Stimulated activated naive CD8-positive, alpha-beta T cell treated with anti-CD3 and anti-CD28 coated beads, Interleukin-15, amount 100 ng/mL, for 72 hours (primary cell): ENCODE results near the gene SCN2B.

Experiments used
- ATAC-seq: fragments of 150-1000 bp; cut with Tn5 transposase; 2 replicates; pipeline ENCODE4 v1.10.0; 2021; ENCODE audit warnings: mild to moderate bottlenecking, moderate library complexity
- DNase-seq, 2 donors: peaks; one replicate each; pipeline ENCODE4 v3.0.0; 2021 to 2022
- H3K27ac Mint-ChIP-seq, 2 donors: one replicate each; pipeline ENCODE4 v1.8.0; 2022; ENCODE audit warnings: mild to moderate bottlenecking in 2 of 2, mixed read lengths in 2 of 2, moderate library complexity in 2 of 2
- H3K27me3 Mint-ChIP-seq: one replicate; pipeline ENCODE4 v1.8.0; 2022; ENCODE audit warnings: mixed read lengths
- H3K4me1 Mint-ChIP-seq: one replicate; pipeline ENCODE4 v1.8.0; 2022; ENCODE audit warnings: mild to moderate bottlenecking, mixed read lengths
- H3K4me3 Mint-ChIP-seq, 2 donors: one replicate each; pipeline ENCODE4 v1.8.0; 2022; ENCODE audit warnings: mild to moderate bottlenecking in 2 of 2, mixed read lengths in 2 of 2, moderate library complexity in 1 of 2
- H3K9me3 Mint-ChIP-seq, 2 donors: one replicate each; pipeline ENCODE4 v1.8.0; 2022; ENCODE audit warnings: mixed read lengths in 2 of 2

SCN2B gene

DNA sequence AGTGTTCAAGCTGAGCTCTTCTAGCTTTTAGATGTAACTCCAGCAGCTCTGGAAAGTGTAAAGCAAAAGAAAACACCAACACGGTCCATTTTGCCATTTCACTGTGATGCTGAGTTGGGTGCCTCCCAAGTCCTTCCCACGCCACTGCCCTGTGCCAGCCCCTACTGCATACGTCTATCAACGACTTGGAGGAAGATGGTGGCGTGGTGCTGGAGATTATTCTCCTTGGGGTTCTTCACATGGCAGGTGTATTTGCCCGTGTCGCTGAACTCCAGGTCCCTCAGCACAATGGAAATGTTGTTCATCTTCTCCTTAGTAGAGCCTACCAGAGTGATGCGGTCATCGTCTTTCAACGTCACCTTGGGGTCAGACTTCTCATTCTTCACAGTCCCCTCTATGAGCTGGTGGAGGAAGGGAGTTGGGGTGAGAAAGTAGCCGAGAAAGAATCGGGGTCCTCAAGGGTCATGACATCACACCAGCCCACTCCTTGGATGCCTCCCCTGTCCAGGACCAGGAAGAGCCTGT is 32.7 kb downstream of the SCN2B start:
- no peak overlapping the region for H3K27ac Mint-ChIP-seq
- ATAC-seq (no peak), DNase-seq (no peak)
- H3K4me1 Mint-ChIP-seq: peaks cover 11% of the 10 kb centered on the region
- H3K9me3 Mint-ChIP-seq: no peaks in the 10 kb centered on the region
- H3K4me3 Mint-ChIP-seq: no peak overlapping the region
- peaks cover 78% of the 10 kb centered on the region for H3K27me3 Mint-ChIP-seq

GRCh38 chr11:118142809-118143208 is 33.6 kb downstream of the SCN2B start:
- no peaks in the 10 kb centered on the region for H3K9me3 Mint-ChIP-seq
- ATAC-seq: no peak
- H3K27me3 Mint-ChIP-seq: peaks cover 75% of the 10 kb centered on the region
- no peak for DNase-seq
- peak overlapping the region; percentile 42 to 58 for H3K4me3 Mint-ChIP-seq
- H3K4me1 Mint-ChIP-seq: peaks cover 11% of the 10 kb centered on the region
- H3K27ac Mint-ChIP-seq: peak overlapping the region in 1 of 2 donors; percentile 63

GRCh38 chr11:118142081-118142480 is 34.4 kb downstream of the SCN2B start:
- no peak overlapping the region for H3K27ac Mint-ChIP-seq
- H3K4me1 Mint-ChIP-seq: peaks cover 11% of the 10 kb centered on the region
- DNase-seq (no peak), ATAC-seq (no peak)
- no peak overlapping the region for H3K4me3 Mint-ChIP-seq
- peaks cover 72% of the 10 kb centered on the region for H3K27me3 Mint-ChIP-seq
- no peaks in the 10 kb centered on the region for H3K9me3 Mint-ChIP-seq

DNA sequence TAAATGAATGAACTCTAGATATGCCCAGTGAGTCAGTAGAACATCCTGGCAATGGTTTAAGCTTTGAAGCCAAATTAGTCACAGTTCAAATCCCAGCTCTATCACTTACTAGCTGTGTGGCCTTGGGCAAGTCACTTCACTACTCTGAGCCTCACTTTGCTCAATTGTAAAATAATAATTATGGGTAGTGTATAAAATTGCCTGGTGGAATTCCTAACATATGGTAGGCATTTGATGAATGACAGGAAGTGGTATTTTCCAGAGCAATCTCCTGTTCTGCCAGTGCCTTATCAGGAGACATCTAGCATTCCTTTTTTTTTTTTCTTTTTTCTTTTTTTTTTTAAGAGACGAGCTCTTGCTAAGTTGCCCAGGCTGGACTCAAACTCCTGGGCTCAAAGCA is 36.9 kb downstream of the SCN2B start:
- Mint-ChIP-seq H3K4me3 (no peak overlapping the region), H3K9me3 (no peaks in the 10 kb centered on the region), H3K27ac (no peak overlapping the region), H3K4me1 (peaks cover 6% of the 10 kb centered on the region), H3K27me3 (peaks cover 77% of the 10 kb centered on the region)
- DNase-seq (no peak), ATAC-seq (peak; percentile 55)

- no peak overlapping the region for H3K4me3 Mint-ChIP-seq
- ATAC-seq (no peak), DNase-seq (no peak)
- no peak overlapping the region for H3K27ac Mint-ChIP-seq
- H3K9me3 Mint-ChIP-seq: no peaks in the 10 kb centered on the region
- H3K27me3 Mint-ChIP-seq: peaks cover 77% of the 10 kb centered on the region
- peaks cover 6% of the 10 kb centered on the region for H3K4me1 Mint-ChIP-seq
Observed at GRCh38 chr11:118138839-118139420, 37.5 kb downstream of the SCN2B start.

DNA sequence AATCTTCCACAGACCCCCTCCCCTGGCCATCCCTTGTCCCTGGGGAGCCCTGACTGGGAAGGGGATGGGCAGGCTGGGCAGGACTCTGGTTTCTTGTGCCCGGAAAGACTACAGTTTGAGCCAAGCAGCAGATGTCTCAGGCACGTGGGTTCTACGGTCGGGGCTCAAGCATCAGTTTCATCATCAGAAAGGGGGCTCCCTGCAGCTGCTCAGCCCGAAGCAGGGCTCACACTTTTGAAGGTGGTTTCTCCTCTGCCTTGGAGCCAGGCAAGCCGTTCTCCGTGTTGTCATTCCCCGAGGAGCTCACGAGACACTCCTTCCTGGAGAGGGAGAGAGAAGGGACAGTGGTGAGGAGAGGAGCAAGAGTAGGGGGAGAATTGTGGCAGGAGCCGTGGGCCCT is 39.6 kb downstream of the SCN2B start:
- H3K4me1 Mint-ChIP-seq: no peaks in the 10 kb centered on the region
- H3K27me3 Mint-ChIP-seq: peaks cover 58% of the 10 kb centered on the region
- no peak overlapping the region for H3K27ac Mint-ChIP-seq
- ATAC-seq (no peak), DNase-seq (no peak)
- H3K9me3 Mint-ChIP-seq: no peaks in the 10 kb centered on the region
- H3K4me3 Mint-ChIP-seq: no peak overlapping the region

- Mint-ChIP-seq H3K4me1 (no peaks in the 10 kb centered on the region), H3K4me3 (no peak overlapping the region), H3K9me3 (no peaks in the 10 kb centered on the region), H3K27me3 (peaks cover 53% of the 10 kb centered on the region), H3K27ac (peak overlapping the region in 1 of 2 donors; percentile 88)
- ATAC-seq: no peak
- DNase-seq: no peak
Observed at GRCh38 chr11:118136341-118136740, 40.1 kb downstream of the SCN2B start.

DNA sequence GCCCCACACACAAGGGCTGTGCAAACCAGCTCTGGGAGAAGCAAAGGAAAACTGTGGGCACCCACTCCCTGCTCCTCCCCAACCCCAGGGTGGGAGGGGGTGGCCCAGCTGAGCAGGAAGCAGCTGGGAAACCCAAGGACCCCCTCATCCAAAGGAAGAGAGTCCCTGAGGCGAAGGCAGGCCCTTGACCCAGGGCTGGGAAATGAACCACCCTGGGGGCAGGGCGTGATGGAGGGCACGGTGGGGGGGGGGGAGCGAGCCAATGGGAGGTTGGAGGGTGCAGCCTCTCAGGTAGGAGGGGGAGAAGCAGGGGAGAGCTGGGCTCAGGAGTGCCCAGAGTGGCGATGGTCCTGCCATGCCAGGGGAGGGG is 40.7 kb downstream of the SCN2B start:
- Mint-ChIP-seq H3K27me3 (peaks cover 49% of the 10 kb centered on the region), H3K4me3 (no peak overlapping the region), H3K4me1 (no peaks in the 10 kb centered on the region), H3K27ac (no peak overlapping the region), H3K9me3 (no peaks in the 10 kb centered on the region)
- ATAC-seq: peak; percentile 18
- DNase-seq: no peak

DNA sequence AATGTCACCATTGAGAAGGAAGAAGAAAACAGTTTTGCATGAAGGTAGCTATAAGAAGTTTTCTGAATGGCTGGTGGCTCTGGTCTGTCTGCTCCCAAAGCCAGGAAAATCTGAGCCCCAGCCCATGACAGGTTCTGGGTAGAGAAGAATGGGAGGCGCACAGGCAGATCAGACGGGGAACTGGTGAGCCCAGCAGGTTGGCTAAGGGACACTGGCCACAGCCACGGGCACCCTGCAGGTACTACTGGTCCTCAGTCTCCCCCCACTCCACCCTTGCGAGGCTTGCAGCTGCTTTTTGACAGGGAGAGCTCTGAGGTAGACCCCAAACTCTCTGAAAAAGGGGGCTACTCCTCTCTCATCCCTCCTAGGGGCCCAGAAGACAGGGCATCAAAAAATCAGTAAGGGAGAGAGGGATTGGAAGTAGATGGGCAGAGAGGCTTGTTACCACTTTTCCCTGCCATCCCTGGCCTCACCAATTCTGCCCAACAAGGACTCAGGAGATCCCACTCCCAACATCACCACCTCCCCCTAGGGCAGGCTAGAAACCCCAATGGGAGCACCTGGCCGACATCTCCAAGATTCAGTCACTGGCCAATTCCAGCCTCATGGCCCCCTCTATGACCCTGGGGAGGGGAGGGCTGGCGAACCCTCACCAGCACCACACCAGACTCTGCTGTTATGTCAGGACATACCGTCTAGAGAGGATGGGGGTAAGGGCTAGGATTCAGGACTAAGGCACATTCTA is 41.2 kb downstream of the SCN2B start:
- DNase-seq (no peak), ATAC-seq (peak; percentile 14)
- Mint-ChIP-seq H3K4me1 (no peaks in the 10 kb centered on the region), H3K9me3 (no peaks in the 10 kb centered on the region), H3K27me3 (peaks cover 43% of the 10 kb centered on the region), H3K4me3 (no peak overlapping the region), H3K27ac (no peak overlapping the region)

DNA sequence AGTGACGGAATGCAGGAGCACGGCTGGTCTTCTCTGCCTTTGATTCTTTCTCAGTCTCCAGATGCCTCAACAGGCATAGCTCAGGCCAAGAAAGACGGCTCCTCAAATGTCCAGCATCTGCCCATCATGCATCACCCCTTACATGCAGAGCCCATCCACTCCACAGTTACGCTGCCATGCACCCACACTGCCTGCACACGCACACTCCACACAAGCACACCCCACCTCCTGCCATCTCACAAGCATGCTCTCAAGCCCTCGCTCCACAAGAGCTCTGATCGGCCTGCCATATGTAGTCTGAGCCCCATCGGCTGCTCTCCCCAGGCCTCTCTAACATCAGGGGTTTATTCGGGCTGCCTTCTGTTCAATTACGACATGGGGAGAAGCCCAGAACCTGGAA is 42.6 kb downstream of the SCN2B start:
- no peak for ATAC-seq
- Mint-ChIP-seq H3K27me3 (peaks cover 44% of the 10 kb centered on the region), H3K4me3 (no peak overlapping the region), H3K27ac (no peak overlapping the region), H3K9me3 (no peaks in the 10 kb centered on the region), H3K4me1 (no peaks in the 10 kb centered on the region)
- DNase-seq: no peak

DNA sequence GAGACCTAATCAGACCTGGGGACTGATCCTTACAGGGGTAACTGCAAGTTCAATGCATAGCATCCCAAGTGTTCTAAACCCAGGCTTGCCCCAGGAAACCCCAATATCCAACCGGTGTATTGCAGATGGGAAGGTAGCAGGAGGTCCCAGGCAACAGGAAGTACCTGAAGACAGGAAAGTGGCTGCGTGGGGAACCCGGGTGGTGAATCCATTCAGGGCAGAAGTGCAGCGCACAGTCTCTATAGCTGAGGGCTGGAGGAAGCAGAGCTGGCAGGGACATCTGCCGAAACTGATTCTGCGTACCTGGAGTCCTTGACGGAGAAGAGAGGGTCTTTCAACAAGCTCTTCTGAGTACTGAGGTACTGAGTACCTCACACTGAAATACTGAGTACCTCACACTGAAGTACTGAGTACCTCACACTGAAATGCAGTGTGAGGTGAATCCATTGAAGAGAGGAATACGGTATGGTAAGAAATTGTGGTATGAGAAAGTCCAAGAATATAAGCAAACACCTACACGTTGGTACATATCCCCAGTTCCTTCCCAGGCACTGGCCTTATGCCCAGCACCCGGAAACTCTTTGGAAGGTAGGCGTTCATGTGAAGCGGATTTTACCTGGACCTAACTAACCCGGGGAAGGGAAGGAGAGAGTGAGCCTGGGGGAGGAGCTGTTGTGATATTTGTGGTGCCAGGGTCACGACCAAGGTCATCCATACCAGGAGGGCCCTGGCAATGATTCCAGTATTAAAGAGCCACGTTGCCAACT is 43.9 kb downstream of the SCN2B start:
- Mint-ChIP-seq H3K9me3 (no peaks in the 10 kb centered on the region), H3K27ac (peak overlapping the region in 1 of 2 donors; percentile 49), H3K4me3 (no peak overlapping the region), H3K27me3 (peaks cover 38% of the 10 kb centered on the region), H3K4me1 (no peaks in the 10 kb centered on the region)
- DNase-seq (no peak), ATAC-seq (no peak)

DNA sequence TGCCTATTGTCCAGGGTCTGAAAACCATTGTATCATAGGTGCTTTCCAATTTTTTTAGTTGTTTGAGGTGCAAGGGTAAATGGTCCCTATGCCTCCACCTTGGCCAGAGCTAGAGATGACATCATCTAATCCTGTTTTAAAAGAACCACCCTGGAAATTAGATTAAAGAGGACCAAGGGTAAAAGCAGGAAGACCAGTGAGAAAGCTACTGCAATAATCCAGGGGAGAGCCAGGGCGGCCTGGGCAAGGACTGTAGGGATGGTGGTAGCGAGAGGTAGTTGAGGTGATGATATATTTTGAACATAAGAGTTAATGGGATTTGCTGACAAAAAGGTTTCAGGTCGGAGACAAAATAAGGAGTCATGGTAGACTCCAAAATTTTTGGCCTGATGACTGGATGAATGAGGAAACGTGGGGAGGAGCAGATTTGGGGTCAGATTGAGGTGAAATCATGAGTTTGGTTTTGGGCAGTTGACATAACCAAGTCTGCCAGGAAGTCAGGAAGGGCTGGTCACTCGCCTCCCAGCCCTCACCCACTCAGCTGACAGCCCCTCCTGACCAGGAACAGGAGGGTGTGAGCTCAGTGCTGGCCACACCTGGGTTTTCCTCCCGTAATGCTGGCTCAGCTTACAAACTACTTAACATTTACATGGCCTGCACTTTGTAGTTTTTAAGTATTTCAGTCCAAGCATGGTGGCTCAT is 46.8 kb downstream of the SCN2B start:
- no peak for ATAC-seq
- H3K9me3 Mint-ChIP-seq: no peaks in the 10 kb centered on the region
- peaks cover 24% of the 10 kb centered on the region for H3K27me3 Mint-ChIP-seq
- DNase-seq: no peak
- H3K27ac Mint-ChIP-seq: no peak overlapping the region
- no peak overlapping the region for H3K4me3 Mint-ChIP-seq
- H3K4me1 Mint-ChIP-seq: no peaks in the 10 kb centered on the region

DNA sequence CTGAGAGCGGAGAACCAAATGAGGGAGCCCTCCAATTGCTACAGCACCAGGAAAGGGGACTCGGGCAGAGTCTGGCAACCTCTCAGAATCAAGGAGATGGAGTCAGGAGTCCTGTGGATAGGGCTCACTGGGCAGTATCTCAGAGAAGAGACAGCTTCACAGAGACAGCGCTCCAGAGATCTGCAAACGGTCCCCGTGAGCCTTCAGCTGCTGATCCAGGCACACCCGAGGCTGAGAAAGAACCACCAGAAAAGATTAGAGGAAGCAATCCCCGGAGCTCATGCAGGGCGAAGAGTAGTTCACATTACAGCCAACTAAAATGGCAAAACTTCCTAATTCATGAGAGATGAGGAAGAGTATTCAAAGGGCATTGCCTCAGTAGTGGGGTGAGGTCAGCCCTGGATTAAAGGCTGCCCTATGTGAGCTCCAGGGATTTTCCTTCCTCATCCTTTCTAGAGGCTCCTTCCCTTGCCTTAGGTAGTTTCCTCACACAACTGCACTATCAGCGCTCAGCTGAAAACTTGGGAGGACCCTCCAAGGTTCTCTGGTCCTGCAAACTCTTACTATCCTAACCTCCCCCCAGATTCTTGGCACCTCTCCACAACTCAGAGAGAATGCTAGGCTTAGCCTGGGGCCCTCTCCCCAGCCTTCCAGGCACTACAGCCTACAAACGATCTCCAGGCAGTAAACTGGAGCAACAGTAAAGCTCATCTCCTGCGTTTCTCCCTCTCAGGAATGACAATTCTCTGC is 47.5 kb downstream of the SCN2B start:
- Mint-ChIP-seq H3K27me3 (peaks cover 17% of the 10 kb centered on the region), H3K9me3 (no peaks in the 10 kb centered on the region), H3K4me1 (no peaks in the 10 kb centered on the region), H3K4me3 (no peak overlapping the region), H3K27ac (no peak overlapping the region)
- DNase-seq: no peak
- no peak for ATAC-seq

GRCh38 chr11:118128310-118128709 is 48.1 kb downstream of the SCN2B start:
- no peak for ATAC-seq

More at GRCh38 chr11:118128310-118128709, 48.1 kb downstream of the SCN2B start:
- Mint-ChIP-seq H3K9me3 (no peaks in the 10 kb centered on the region), H3K4me3 (no peak overlapping the region), H3K4me1 (no peaks in the 10 kb centered on the region), H3K27ac (no peak overlapping the region), H3K27me3 (peaks cover 15% of the 10 kb centered on the region)
- DNase-seq: no peak
